ENCODE measurements around the gene WDR62. TPM values are rescaled to one million over a fixed set of nuclear protein-coding genes. Genes with fewer than 3 reads are reported as not detected.

Gene WDR62
- total RNA-seq, 6 donors from 2014 or later: 1.00 to 7.6 (median 2.4) TPM

DNA sequence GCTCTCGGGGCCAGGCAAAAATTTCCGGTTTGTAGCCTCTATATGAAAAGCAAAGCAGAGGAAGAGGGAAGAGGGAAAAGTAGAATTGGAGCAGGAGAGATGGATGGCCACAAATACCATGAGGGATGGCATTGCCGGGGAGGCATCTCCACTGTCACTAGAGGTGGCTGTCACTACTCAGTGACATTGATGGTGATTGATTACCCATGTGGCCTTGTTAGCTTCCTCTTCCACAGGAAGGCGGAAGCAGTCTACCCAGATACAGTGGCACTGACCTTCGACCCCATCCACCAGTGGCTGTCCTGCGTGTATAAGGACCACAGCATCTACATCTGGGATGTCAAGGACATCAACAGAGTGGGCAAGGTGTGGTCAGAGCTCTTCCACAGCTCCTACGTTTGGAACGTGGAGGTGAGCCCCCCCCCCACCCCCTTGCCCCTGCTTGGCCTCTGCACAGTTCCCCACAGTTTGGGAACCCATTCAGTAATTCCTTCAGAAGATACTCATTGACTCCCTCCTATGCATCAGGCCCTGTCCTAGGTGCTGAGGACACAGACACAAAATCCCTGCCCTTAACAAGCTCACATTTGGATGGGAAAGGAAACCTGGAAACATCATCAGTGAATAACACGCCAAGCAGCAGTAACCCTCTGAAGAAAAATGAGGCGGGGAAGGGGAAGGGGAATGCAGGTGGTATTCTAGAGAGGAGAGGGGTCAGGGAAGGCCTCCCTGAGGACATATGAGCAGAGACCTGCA is 18.6 kb downstream of the WDR62 start:
- no peaks in the 10 kb centered on the region for H3K27me3 ChIP-seq
- no peaks in the 10 kb centered on the region for H3K4me1 ChIP-seq
- 82 to 92% methylated on average over 9 to 10 of the region's 10 CpGs for WGBS, 2 donors
- no peaks in the 10 kb centered on the region for H3K9me3 ChIP-seq
- TF ChIP-seq, protein P1, sequence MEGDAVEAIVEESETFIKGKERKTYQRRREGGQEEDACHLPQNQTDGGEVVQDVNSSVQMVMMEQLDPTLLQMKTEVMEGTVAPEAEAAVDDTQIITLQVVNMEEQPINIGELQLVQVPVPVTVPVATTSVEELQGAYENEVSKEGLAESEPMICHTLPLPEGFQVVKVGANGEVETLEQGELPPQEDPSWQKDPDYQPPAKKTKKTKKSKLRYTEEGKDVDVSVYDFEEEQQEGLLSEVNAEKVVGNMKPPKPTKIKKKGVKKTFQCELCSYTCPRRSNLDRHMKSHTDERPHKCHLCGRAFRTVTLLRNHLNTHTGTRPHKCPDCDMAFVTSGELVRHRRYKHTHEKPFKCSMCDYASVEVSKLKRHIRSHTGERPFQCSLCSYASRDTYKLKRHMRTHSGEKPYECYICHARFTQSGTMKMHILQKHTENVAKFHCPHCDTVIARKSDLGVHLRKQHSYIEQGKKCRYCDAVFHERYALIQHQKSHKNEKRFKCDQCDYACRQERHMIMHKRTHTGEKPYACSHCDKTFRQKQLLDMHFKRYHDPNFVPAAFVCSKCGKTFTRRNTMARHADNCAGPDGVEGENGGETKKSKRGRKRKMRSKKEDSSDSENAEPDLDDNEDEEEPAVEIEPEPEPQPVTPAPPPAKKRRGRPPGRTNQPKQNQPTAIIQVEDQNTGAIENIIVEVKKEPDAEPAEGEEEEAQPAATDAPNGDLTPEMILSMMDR (IDR thresholded peaks at IDR 0.05): no peak
- no peak for TF ChIP-seq POLR2AphosphoS5 (IDR thresholded peaks at IDR 0.05)
- no peak for TF ChIP-seq POLR2A (IDR thresholded peaks at IDR 0.05)
- TF ChIP-seq EP300 (IDR thresholded peaks at IDR 0.05): no peak
- no peak overlapping the region for H3K4me3 ChIP-seq
- no peak for DNase-seq
- no peak overlapping the region for H3K27ac ChIP-seq
- no peak for ATAC-seq (ENCODE audit: low FRiP score in 2 of 2)
- no peaks in the 10 kb centered on the region for H3K36me3 ChIP-seq

DNA sequence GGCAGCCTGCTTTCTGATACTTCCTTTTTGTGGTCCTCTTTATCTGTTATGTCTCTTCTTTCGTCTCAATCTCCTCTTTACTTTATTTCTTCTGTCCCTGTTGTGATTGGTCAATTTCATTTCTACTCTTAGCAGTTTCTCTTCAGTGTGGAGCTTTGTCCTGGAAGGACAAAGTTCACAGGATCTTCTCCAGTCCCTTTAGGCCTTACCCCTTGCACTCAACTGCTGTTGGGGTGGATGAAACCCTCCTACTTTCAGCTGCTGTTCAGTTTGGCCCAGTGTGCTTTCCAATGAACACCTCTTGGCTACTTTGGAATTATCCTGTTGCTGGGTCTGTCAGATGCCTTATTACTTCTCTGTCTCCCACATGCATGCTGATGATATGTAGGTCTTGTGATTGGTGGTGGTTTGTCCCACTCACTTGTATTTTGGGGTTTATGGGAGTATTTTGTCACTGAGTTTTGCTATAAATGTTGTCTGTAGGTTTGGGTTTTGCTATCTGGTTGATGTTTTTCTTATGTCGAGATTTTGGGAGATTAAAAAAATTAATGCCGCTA is 24.8 kb downstream of the WDR62 start:
- TF ChIP-seq, protein P1 (IDR thresholded peaks at IDR 0.05): no peak
- Histone ChIP-seq H3K36me3 (peaks cover 0 to 11% (median 4%) of the 10 kb centered on the region in 4 donors), H3K27ac (no peak overlapping the region), H3K4me3 (no peak overlapping the region), H3K4me1 (no peaks in the 10 kb centered on the region), H3K27me3 (no peaks in the 10 kb centered on the region), H3K9me3 (no peaks in the 10 kb centered on the region)
- ATAC-seq (ENCODE audit: low FRiP score in 2 of 2) (no peak), DNase-seq (no peak)
- 93 to 99% methylated on average over 3 of the region's 3 CpGs for WGBS, 2 donors

DNA sequence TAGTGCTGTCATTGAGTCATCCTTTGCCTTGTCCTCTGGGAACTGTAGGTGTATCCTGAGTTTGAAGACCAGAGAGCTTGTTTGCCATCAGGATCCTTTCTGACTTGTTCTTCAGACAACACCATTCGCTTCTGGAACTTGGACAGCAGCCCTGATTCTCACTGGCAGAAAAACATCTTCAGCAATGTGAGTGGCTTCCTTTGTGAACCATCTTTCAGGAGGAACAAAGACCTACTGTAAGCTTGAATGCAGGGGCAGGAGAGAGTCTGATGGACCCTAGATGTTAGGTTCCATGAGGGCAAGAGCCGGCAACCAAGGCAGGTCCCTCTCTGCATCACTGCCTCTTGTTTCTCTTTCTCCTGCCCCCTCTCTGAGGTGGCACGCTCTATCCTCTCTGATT is 26.7 kb downstream of the WDR62 start:
- TF ChIP-seq POLR2AphosphoS5 (IDR thresholded peaks at IDR 0.05): no peak
- no peak for TF ChIP-seq EP300 (IDR thresholded peaks at IDR 0.05)
- TF ChIP-seq, protein P1 (IDR thresholded peaks at IDR 0.05): no peak
- TF ChIP-seq POLR2A (IDR thresholded peaks at IDR 0.05): no peak
- H3K4me3 ChIP-seq: no peak overlapping the region
- H3K9me3 ChIP-seq: no peaks in the 10 kb centered on the region
- DNase-seq: no peak
- H3K27ac ChIP-seq: no peak overlapping the region
- peaks cover 0 to 11% (median 4%) of the 10 kb centered on the region in 4 donors for H3K36me3 ChIP-seq
- H3K27me3 ChIP-seq: no peaks in the 10 kb centered on the region
- no peaks in the 10 kb centered on the region for H3K4me1 ChIP-seq
- 89 to 91% methylated on average over 3 of the region's 3 CpGs for WGBS, 2 donors
- no peak for ATAC-seq (ENCODE audit: low FRiP score in 2 of 2)

DNA sequence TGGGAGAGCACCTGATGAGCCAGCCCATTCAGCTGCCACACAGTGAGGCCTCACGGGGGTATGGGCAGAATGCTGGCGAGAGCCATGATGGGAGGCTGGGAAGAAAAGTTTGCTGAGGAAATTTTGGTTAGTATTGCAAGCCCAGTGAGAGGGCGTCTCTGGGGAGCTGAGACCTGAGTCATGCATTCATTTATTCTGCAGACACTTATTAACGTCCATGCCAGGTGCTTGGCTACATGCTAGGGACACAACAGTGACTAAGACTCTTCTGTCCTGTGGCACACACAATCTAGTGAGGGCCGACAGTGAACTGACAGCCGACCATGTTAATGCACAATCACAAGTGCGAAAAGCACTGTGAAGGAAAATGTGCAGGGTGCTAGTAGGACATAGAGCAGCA is 27.2 kb downstream of the WDR62 start:
- H3K4me1 ChIP-seq: no peaks in the 10 kb centered on the region
- no peaks in the 10 kb centered on the region for H3K9me3 ChIP-seq
- DNase-seq (no peak), ATAC-seq (ENCODE audit: low FRiP score in 2 of 2) (no peak)
- H3K4me3 ChIP-seq: no peak overlapping the region
- H3K36me3 ChIP-seq: peaks cover 0 to 11% (median 4%) of the 10 kb centered on the region in 4 donors
- no peak overlapping the region for H3K27ac ChIP-seq
- H3K27me3 ChIP-seq: no peaks in the 10 kb centered on the region
- WGBS, 2 donors: 94 to 95% methylated on average over 7 of the region's 7 CpGs
- no peak for TF ChIP-seq EP300 (IDR thresholded peaks at IDR 0.05)
- TF ChIP-seq, protein P1 (IDR thresholded peaks at IDR 0.05): no peak
- no peak for TF ChIP-seq POLR2AphosphoS5 (IDR thresholded peaks at IDR 0.05)
- no peak for TF ChIP-seq POLR2A (IDR thresholded peaks at IDR 0.05)

DNA sequence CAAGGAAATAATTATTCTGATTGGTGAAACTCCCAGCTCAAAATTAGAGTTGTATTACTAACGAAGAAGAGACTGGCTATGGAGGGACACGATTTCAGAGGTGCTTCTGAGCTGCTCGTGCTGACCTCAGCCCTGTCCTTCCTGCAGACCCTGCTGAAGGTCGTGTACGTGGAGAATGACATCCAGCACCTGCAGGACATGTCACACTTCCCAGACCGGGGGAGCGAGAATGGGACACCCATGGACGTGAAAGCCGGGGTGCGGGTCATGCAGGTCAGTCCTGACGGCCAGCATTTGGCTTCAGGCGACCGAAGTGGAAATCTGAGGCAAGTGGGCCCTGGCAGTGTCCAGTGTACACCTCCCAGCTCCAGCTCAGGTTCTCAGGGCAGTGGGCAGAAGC is 28.2 kb downstream of the WDR62 start:
- Histone ChIP-seq H3K4me1 (no peaks in the 10 kb centered on the region), H3K4me3 (no peak overlapping the region), H3K27ac (no peak overlapping the region), H3K36me3 (peaks cover 0 to 11% (median 4%) of the 10 kb centered on the region in 4 donors), H3K9me3 (no peaks in the 10 kb centered on the region), H3K27me3 (no peaks in the 10 kb centered on the region)
- ATAC-seq (ENCODE audit: low FRiP score in 2 of 2) (no peak), DNase-seq (no peak)
- 95% methylated on average over 10 to 12 of the region's 13 CpGs for WGBS, 2 donors
- TF ChIP-seq POLR2A (IDR thresholded peaks at IDR 0.05): no peak
- TF ChIP-seq EP300 (IDR thresholded peaks at IDR 0.05): no peak
- TF ChIP-seq POLR2AphosphoS5 (IDR thresholded peaks at IDR 0.05): no peak
- TF ChIP-seq, protein P1 (IDR thresholded peaks at IDR 0.05): no peak
